AML-193 (cell line): ENCODE data around the gene TMEM187.

Experiments
- DNase-seq, 2 experiments: peaks; one replicate each; lab custom pipeline; 2025; lab: John Stamatoyannopoulos, UW

Gene TMEM187

DNA sequence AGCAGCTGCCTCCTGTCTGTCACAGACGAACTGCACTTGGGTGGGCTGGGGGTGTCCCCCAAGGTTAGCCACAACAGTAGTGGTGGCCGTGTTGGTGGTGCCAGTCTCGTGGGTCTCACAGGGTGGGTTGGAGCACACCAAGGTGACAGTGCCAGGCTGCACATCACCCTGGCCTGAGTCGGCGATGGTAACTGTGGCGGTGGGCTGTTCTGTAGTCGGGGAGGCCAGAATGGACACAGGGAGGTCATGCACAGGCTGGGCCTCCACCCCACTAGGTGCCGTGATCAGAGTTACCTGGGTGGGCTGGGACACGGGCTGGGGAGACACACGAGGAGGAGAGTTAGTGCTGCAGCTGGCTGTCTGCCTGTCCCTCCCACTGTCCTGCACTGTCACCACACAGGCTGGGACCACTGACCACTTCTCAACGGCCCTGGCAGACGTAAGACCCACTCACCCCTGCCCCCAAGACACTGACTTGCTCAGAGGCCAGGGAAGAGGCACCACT lies 17.3 kb upstream of the TMEM187 start:
- no peak for DNase-seq

GRCh38 chrX:153956044-153956907 lies 16.3 kb upstream of the TMEM187 start:
- DNase-seq: no peak

DNA sequence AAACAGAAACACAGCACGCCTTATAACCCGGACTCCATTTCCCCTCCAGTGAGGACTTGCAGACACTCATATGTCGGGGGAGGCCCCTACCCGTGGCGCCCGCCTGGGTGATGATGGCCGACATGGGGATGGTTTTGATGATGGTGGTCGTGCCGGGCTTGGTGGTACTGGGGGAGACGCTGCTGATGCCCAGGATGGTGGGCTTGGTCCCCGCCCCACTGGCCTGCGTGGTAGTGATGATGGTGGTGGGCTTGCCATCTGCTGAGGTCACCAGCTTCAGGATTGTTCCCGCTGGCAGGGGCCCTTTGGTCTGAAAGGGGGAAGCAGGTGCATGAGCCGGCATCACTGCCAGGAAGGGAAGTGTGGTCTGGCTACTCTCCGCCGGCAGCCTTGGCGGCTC lies 15.3 kb upstream of the TMEM187 start:
- DNase-seq: no peak

- no peak for DNase-seq
Measured at GRCh38 chrX:153958605-153959004, 13.9 kb upstream of the TMEM187 start.

GRCh38 chrX:153959649-153960048 lies 12.9 kb upstream of the TMEM187 start:
- DNase-seq: no peak

- DNase-seq: no peak
Measured at GRCh38 chrX:153960077-153960476, 12.5 kb upstream of the TMEM187 start.

- DNase-seq: no peak
Measured at GRCh38 chrX:153960786-153961185, 11.8 kb upstream of the TMEM187 start.

GRCh38 chrX:153961292-153961691 lies 11.3 kb upstream of the TMEM187 start:
- no peak for DNase-seq

DNA sequence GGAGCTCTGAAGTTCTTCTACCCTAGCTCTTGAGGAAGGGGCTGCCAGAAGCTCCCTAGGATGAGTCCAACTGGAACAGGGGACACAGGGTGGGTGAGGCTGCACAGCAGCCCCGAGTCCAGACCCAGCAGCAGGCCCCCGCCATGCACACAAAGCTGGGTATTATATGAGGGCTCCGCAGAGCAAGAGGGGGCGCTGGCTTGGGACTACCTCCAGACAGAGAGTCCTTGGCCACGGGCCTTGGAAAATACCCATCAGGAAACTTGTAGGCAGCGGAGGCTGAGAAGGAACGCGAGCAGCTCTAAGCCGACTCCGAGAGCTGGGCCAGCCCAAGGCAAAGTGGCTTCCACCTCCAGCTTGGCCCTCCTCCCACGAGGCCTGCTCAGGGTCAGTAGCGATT lies 9.0 kb upstream of the TMEM187 start:
- DNase-seq: no peak

- no peak for DNase-seq
Measured at GRCh38 chrX:153964105-153964504, 8.4 kb upstream of the TMEM187 start.

- DNase-seq: no peak
Measured at GRCh38 chrX:153965406-153965805, 7.1 kb upstream of the TMEM187 start.

DNA sequence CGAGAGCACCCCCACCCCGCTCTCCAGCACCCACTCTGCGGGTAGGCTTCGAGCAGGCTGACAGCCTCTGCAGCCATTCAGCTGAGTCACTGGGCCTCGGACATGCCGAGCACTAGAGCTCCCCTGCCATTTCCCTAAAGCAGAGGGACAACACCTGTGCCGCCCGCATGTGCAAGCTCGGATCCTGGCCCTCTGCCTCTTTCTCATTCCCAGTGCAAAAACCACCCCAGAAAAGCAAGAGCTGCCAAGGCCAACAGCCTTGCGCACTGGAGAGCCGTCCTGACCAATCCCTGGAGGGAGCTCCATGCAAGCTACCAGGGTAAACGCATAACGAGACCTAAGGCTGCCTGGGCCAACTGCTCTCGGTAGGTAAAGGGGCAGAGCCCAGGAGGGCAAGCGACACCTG lies 6.3 kb upstream of the TMEM187 start:
- no peak for DNase-seq

DNA sequence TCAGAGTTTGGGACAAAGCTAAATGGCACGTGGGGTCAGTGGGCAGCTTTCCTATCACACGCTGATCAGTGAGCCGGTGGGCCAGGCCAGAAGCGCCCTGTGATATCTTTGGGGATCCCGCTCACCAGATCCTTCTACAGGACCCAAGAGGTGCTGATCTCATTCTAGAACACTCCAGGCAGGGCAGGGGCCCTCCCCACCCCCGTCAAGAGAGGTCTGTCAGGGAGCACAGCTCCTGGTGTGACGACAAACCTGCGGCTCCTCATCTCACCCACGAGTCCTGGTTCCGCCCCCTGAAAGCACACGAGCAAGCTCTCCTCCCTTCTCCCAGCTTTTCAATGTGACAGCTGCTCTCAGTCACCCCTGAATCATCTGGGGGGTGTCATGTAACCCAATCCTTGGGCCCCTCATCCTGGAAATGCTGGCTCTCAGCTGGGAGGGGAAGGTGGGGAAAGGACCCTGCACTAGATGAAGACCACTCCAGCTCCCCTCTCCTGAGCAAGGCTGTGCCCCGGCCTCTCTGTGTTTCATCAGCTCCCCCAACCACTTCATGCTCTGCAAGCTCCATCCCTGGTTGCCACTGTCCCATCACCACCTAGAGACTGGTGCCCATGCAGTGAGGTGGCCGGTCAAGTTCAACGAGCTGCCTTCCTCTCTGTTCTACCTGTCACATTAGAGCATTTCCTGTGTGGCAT lies 5.6 kb upstream of the TMEM187 start:
- no peak for DNase-seq

DNA sequence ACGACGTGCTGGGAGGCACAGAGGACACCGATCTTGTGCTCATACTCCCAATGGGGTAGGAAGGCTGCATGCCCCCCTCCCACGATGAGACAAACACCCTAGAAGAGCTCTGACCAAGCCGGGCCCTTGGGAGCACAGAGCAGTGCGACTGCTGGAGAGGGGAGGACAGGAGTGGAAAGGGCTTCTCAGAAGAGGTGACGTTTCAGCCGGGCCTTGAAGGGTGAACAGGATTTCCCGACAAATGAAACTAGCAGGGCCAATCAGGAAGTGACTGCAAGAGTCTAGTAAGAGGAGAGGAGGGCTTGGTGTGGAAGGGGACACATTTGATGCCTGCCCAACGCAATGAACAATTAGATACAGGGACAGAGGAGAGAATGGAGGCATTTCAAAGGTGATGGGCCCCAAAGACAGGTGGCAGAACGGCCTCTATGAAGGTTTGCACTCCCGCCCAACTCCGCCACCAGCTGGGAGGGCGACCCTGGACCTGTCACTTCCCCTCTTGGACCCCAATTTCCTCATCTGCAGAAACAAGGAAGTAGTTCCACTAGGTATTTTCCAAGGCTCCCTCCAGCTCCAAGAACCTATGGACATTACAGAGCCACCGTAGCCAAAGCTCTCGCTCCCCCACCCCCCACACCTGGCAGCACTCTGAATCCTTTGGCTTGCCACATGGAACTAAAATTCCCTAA lies 4.9 kb upstream of the TMEM187 start:
- DNase-seq: no peak

GRCh38 chrX:153968255-153968654 lies 4.3 kb upstream of the TMEM187 start:
- DNase-seq: no peak

GRCh38 chrX:153968754-153969124 lies 3.8 kb upstream of the TMEM187 start:
- no peak for DNase-seq

DNA sequence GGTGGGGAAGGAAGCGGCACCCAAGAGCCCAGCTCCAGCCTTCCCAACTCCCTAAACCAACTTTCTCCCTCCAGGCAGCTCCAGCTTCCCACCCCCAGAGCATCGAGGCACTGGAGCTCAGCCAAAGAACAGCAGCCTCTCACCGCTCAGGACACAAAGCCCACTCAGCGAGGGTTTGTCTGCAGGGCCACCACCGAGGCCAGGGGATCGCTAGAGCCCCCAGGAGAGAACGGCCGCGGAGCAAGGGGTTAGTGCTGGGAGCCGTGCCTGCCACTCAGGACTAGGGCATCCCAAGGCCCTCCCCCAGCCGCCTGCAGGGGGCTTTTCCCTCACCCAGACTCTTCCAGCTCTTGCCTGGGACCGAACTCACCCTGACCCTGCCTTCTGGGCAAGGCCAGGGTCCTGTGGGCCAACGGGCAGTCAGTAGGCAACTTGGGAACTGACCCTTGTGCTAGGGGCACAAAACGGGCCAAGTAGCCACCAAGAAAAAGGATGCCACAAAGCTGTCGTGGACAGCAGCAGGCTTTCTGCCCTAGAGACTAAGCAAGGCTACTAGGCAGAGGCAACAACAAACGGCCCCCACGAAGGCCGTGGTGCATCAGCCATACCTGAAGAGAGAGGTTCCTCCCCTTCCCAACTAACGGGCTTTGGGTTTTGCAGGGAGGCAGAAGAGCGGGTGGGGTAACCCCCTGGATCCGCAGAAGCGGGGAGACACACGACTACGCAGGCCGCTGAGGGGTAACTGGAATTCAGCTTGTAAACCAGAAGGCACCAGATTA lies 3.2 kb upstream of the TMEM187 start:
- no peak for DNase-seq

- DNase-seq: no peak
Measured at GRCh38 chrX:153969904-153970356, 2.6 kb upstream of the TMEM187 start.

GRCh38 chrX:153970357-153971123 lies 2.0 kb upstream of the TMEM187 start:
- DNase-seq: no peak

DNA sequence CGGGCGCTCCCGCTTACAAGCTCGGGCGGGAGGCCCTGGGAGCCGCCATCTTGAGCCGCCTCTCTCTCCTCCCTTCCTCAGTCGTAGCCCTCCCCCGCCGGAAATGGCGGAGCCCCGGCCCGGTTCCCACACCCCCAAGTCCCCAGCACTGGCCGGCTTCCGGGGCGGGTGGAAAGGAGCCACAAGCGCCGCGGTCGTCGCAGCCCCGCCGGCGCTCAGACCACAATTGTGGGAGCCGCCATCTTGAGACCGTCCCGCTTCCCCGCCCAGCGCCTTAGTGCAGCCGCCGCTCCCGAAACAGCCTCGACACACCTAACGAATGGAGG lies 1.5 kb upstream of the TMEM187 start:
- DNase-seq: peak; percentile 32 to 39
